Hepatocyte (in vitro differentiated cells): Measurements from ENCODE around the gene ZER1. TPM values are rescaled to one million over a fixed set of nuclear protein-coding genes. Genes with fewer than 3 reads are reported as not detected.

ENCODE experiments used
- DNase-seq: peaks from one replicate; pipeline ENCODE4 v3.0.0-alpha.2; 2016; ENCODE audit warnings: low spot score
- H2AFZ ChIP-seq: fragments of 200-600 bp; sonication (generic); 2 replicates; pipeline ENCODE4 v1.6.0; 2016; ENCODE audit warnings: antibody characterized with exemption, mild to moderate bottlenecking
- H3K27ac ChIP-seq: fragments of 200-600 bp; sonication (generic); 2 replicates; pipeline ENCODE4 v1.5.1; 2016; ENCODE audit warnings: mild to moderate bottlenecking
- H3K27me3 ChIP-seq: fragments of 200-600 bp; sonication (generic); 2 replicates; pipeline ENCODE4 v1.6.1; 2016
- H3K36me3 ChIP-seq: fragments of 200-600 bp; sonication (generic); replicated peaks from 2 replicates; pipeline ENCODE4 v1.5.1; 2016; ENCODE audit warnings: low read depth; ENCODE audit not compliant: insufficient read depth
- H3K4me1 ChIP-seq: fragments of 200-600 bp; sonication (generic); 2 replicates; pipeline ENCODE4 v1.5.1; 2016; ENCODE audit warnings: mild to moderate bottlenecking, moderate library complexity; ENCODE audit not compliant: insufficient read depth
- H3K4me2 ChIP-seq: fragments of 200-600 bp; sonication (generic); 2 replicates; pipeline ENCODE4 v1.6.0; 2016
- H3K4me3 ChIP-seq: fragments of 200-600 bp; sonication (generic); 2 replicates; pipeline ENCODE4 v1.5.1; 2016; ENCODE audit warnings: mild to moderate bottlenecking
- H3K79me2 ChIP-seq: fragments of 200-600 bp; sonication (generic); 2 replicates; pipeline ENCODE4 v1.6.0; 2017; ENCODE audit warnings: mild to moderate bottlenecking
- H3K9me2 ChIP-seq: fragments of 200-600 bp; sonication (generic); replicated peaks from 2 replicates; pipeline ENCODE4 v1.6.0; 2017; ENCODE audit warnings: mild to moderate bottlenecking; ENCODE audit not compliant: insufficient read depth
- H3K9me3 ChIP-seq: fragments of 200-600 bp; sonication (generic); 2 replicates; pipeline ENCODE4 v1.5.1; 2016; ENCODE audit warnings: low read depth, mild to moderate bottlenecking
- H4K20me1 ChIP-seq: fragments of 200-600 bp; sonication (generic); 2 replicates; pipeline ENCODE4 v1.6.0; 2016; ENCODE audit warnings: mild to moderate bottlenecking; ENCODE audit not compliant: insufficient read depth, poor library complexity, severe bottlenecking
- EZH2 ChIP-seq: fragments of 200-600 bp; sonication (generic); IDR thresholded peaks from 2 replicates; pipeline ENCODE4 v1.6.1; 2016; ENCODE audit warnings: antibody characterized with exemption, mild to moderate bottlenecking, borderline replicate concordance
- EZH2phosphoT487 ChIP-seq: fragments of 200-600 bp; sonication (generic); IDR thresholded peaks from one replicate; pipeline ENCODE4 v1.6.1; 2018; ENCODE audit warnings: antibody characterized with exemption, mild to moderate bottlenecking, low read depth, moderate library complexity; ENCODE audit not compliant: unreplicated experiment, severe bottlenecking
- WGBS: methylation state at CpG from one replicate; pipeline ENCODE4 v1.1.6; 2016; ENCODE audit warnings: low lambda C conversion rate; ENCODE audit errors: missing lambda C conversion rate; 5-methylcytosine and 5-hydroxymethylcytosine counted together
- polyA plus RNA-seq: library from polyadenylated mRNA; unstranded; fragments of >200 nt; fragmentation: Nextera tagmentation; extraction: Ambion mirVana; gene quantifications from 2 replicates; pipeline ENCODE4 v1.2.1, GENCODE V29; 2016
- total RNA-seq: library from RNA; depleted of rRNA; stranded (reverse); fragments of >200 nt; gene quantifications from 2 replicates; pipeline ENCODE4 v1.2.3, GENCODE V29; 2014
- TF ChIP-seq, protein P1 (sequence below): fragments of 200-600 bp; sonication (generic); IDR thresholded peaks from 2 replicates; pipeline ENCODE4 v1.5.1; 2016; ENCODE audit warnings: antibody characterized with exemption, mild to moderate bottlenecking; ENCODE audit not compliant: poor library complexity

The ZER1 gene
- total and polyA plus RNA-seq, 2 experiments from 2014 or later: 24.4 to 38.9 TPM

DNA sequence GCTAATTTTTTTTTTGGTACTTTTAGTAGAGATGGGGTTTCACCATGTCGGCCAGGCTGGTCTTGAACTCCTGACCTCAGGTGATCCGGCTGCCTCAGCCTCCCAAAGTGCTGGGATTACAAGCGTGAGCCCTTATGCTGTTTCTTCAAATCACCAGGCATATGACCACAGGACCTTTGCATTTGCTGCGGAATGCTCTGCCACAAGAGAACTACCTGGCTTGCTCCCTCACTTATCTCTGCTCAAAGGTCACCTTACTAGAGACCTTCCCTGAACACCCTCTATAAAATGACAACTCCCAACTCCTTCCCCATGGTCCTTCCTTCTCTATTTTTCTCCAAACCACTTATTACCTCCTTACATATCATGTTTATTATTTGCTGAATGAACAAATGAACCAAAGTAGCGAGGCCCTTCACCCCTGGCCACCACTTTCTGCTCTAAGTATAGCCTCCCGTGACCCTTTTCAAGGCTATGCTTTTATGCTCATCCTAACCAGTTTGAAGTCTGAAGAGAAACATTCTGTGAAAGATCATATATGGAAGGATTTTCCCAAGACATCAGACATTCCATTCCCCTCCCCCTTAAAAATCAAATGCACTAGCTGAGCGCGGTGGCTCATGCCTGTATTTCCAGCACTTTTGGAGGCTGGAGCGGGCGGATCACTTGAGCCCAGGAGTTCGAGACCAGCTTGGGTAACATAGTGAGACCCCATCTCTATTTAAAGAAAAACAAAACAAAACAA, 1.3 kb downstream of the ZER1 start:
- H3K4me3 ChIP-seq: peak overlapping the region; percentile 97

DNA sequence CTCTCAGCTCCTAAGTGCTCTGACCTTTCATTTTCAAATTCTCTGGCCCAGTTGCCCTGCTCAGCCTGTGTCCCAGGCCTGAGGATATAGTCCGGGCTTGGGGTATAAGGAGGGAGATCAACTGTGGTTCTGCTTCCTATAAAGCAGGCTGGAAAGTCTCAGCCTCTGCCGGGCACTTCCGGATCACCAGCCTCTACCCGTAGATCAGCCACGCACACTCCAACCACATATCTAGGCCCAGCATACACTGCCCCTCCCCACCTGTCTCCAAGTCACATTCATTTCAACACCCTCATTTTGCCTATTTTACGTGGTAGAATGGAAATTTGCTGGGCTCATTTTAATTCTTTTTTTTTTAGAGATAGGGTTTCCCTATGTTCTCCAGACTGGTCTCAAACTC, 3.1 kb downstream of the ZER1 start:
- Histone ChIP-seq H4K20me1 (peaks cover 3% of the 10 kb centered on the region), H3K9me3 (no peaks in the 10 kb centered on the region), H2AFZ (no peak overlapping the region), H3K9me2 (no peaks in the 10 kb centered on the region), H3K27me3 (no peaks in the 10 kb centered on the region), H3K27ac (no peak overlapping the region), H3K4me3 (no peak overlapping the region), H3K4me1 (peaks cover 2% of the 10 kb centered on the region), H3K4me2 (no peak overlapping the region), H3K36me3 (no peaks in the 10 kb centered on the region), H3K79me2 (peaks cover 50% of the 10 kb centered on the region)
- TF ChIP-seq EZH2phosphoT487 (no peak), EZH2 (no peak)
- TF ChIP-seq, protein P1, sequence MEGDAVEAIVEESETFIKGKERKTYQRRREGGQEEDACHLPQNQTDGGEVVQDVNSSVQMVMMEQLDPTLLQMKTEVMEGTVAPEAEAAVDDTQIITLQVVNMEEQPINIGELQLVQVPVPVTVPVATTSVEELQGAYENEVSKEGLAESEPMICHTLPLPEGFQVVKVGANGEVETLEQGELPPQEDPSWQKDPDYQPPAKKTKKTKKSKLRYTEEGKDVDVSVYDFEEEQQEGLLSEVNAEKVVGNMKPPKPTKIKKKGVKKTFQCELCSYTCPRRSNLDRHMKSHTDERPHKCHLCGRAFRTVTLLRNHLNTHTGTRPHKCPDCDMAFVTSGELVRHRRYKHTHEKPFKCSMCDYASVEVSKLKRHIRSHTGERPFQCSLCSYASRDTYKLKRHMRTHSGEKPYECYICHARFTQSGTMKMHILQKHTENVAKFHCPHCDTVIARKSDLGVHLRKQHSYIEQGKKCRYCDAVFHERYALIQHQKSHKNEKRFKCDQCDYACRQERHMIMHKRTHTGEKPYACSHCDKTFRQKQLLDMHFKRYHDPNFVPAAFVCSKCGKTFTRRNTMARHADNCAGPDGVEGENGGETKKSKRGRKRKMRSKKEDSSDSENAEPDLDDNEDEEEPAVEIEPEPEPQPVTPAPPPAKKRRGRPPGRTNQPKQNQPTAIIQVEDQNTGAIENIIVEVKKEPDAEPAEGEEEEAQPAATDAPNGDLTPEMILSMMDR: no peak
- WGBS: 96% methylated on average over 6 of the region's 6 CpGs
- no peak for DNase-seq

More for the DNA sequence above, 1.3 kb downstream of the ZER1 start:
- Histone ChIP-seq H3K9me2 (no peaks in the 10 kb centered on the region), H3K27me3 (no peaks in the 10 kb centered on the region), H3K27ac (peak overlapping the region; percentile 98), H2AFZ (no peak overlapping the region), H3K4me2 (peak overlapping the region; percentile 91), H4K20me1 (peaks cover 3% of the 10 kb centered on the region), H3K36me3 (no peaks in the 10 kb centered on the region), H3K4me1 (peaks cover 2% of the 10 kb centered on the region), H3K79me2 (peaks cover 40% of the 10 kb centered on the region), H3K9me3 (no peaks in the 10 kb centered on the region)
- no peak for DNase-seq
- WGBS: 78% methylated on average over 11 of the region's 11 CpGs
- TF ChIP-seq, protein P1: no peak
- TF ChIP-seq EZH2: no peak
- no peak for TF ChIP-seq EZH2phosphoT487

DNA sequence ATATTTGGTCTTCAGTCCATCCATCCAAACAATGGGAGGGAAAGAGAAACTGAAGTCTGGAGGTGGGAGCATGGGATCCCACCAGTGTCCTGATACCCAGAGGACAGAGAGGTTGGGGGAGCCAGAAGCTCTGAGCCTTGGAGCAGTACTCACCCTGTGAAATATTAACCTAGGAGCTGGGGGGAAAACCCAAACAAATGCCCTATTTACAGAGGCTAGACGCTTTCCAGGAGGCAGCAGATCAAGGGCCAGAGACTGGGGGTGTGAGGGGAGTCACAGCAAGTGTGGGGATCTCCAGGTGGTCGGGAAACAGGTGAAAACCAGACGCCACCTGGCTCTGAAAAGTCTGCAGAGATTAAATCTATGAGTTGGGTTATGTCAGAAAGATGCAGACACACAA, 6.2 kb downstream of the ZER1 start:
- Histone ChIP-seq H3K4me2 (no peak overlapping the region), H3K36me3 (no peaks in the 10 kb centered on the region), H3K27ac (no peak overlapping the region), H2AFZ (no peak overlapping the region), H3K4me3 (no peak overlapping the region), H3K79me2 (peaks cover 54% of the 10 kb centered on the region), H3K9me3 (no peaks in the 10 kb centered on the region), H4K20me1 (peaks cover 3% of the 10 kb centered on the region), H3K27me3 (no peaks in the 10 kb centered on the region), H3K4me1 (peaks cover 2% of the 10 kb centered on the region), H3K9me2 (no peaks in the 10 kb centered on the region)
- WGBS: 48% methylated on average over 3 of the region's 3 CpGs
- TF ChIP-seq EZH2 (no peak), EZH2phosphoT487 (no peak)
- TF ChIP-seq, protein P1: no peak
- DNase-seq: no peak
